ENCODE data around the gene RBP3. TPM values are rescaled to one million over a fixed set of nuclear protein-coding genes. Genes with fewer than 3 reads are reported as not detected.

RBP3 gene
- not detected in 2 replicates for total RNA-seq

GRCh38 chr10:47348138-47348651, at the start of gene RBP3:
Gene RBP3 (plus strand): TSS chr10:47348363. CDS start chr10:47348485, 122 bp downstream.

GRCh38 chr10:47299611-47300428, 48.3 kb upstream of the RBP3 start, which contains the start of gene GDF10:
Gene GDF10 (plus strand): TSS chr10:47300197. CDS start chr10:47300652, 455 bp downstream.

GRCh38 chr10:47322300-47323061, 25.7 kb upstream of the RBP3 start, which contains the start of gene GDF2:
Gene GDF2 (plus strand): TSS chr10:47322454. CDS start chr10:47322669, 215 bp downstream.

DNA sequence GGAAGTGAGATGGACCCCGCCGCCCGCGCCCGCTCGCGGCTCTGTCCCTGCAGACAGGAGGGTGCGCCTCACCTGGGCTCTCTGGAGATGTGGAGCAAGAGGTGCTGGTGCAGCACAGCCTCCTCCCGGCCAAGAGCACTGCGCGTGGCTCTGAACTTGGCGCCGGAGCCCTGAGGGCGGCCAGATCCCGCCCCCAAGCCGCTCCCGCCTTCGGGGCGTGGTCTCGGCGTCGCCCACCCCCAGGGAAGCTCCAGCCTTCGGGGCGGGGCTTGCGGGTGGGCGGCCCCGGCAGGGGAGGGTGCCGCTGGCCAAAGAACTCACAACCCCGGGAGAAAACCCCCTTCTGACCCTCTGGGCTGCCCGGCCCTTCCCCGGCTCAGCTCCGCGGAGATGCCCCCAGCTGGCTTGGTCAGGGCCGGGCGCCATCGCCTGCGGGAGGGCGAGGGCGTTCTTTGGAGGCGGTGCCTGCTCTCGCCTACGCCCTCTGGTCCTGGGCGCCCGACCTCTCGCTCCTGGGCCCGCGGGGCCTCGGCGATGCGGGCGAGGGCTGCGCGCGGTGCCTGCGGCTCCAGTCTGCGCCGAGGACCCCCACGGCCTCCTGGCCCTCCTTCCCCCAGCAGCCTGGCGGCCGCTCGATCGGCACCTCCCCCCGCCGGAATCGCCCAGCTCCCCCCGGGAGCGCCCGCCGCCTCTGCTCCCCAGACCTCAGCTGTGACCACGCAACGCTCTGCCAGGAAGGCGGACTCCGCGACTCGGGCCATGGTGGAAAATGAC, 36.2 kb downstream of the RBP3 start, which contains the start of gene ZNF488:
Gene ZNF488 (minus strand): TSS at position 146 of the 774 bp plus-strand sequence. CDS start 15,464 bp downstream, outside the sequence.

Other genes starting within 250 kb of the RBP3 start
- 7.7 and 152 TPM in 2 replicates for gene GDF10, start 48.2 kb upstream of the RBP3 start, total RNA-seq
- not detected in 2 replicates for gene GDF2, start 25.9 kb upstream of the RBP3 start, total RNA-seq
- 0.34 TPM in 1 of 2 replicates, not detected in the other for gene ZNF488, start 35.9 kb downstream of the RBP3 start, total RNA-seq
- 0.32 and 0.52 TPM in 2 replicates for gene ANXA8, start 135.8 kb downstream of the RBP3 start, total RNA-seq
- not detected in 2 replicates for gene FAM25G, start 143.3 kb downstream of the RBP3 start, total RNA-seq
- gene AGAP9, start 175.3 kb downstream of the RBP3 start, total RNA-seq = 2.7 and 4.1 TPM in 2 replicates

All from bronchial smooth muscle cell (primary cell).